ENCODE measurements around the gene CCDC83. TPM values are rescaled to one million over a fixed set of nuclear protein-coding genes. Genes with fewer than 3 reads are reported as not detected.
A peak's percentile ranks its signal among the peaks of the same experiment; 100 is the strongest.

CCDC83 gene
- polyA plus RNA-seq, 6 donors from 2014 or later = not detected

DNA sequence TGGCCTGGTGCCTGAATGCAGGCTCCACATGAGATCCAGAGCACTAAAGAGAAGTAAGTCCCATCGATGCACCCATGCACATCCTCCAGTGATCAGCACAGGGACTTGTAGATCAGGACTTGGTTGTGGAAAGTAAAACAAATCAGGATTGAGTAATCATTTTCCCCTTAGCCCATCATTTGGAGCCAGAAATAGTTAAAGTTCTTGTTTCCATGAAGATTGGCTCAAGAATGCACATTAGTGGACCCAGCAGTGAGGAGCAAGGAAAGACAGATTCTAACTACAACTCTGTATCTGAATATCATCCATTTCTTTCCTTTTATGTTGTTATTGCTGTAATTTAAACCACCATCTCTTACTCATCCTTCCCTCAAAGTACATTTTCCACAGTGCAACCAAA, 19.1 kb downstream of the CCDC83 start:
- no peaks in the 10 kb centered on the region for H3K9me3 Mint-ChIP-seq
- ATAC-seq (ENCODE audit: low read depth in 2 of 2) (no peak), DNase-seq (no peak)
- no peaks in the 10 kb centered on the region for H3K4me1 Mint-ChIP-seq
- H3K4me3 Mint-ChIP-seq = no peak overlapping the region
- H3K27me3 Mint-ChIP-seq = peaks cover 0 to 4% (median 0%) of the 10 kb centered on the region in 3 donors
- no peaks in the 10 kb centered on the region for H3K36me3 Mint-ChIP-seq
- H3K27ac Mint-ChIP-seq = no peak overlapping the region

DNA sequence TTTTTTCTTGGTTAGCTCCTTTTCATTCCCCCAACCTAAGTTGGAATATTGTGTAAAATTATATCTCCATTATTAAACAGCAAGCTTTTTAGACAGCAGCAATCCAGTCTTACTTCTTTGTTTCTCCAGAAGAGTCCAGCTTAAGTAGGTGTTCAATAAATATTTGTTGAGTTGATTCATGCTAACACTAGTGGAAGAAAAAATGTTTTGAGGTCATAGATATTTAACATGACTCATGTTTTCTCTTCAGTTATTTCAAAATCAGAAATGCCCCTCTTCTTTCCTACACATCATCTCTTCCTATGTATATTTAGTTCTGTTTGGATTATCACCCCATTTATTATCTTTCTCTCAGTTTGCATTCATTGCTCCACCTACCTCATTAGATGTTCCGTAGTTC, 20.3 kb downstream of the CCDC83 start:
- ATAC-seq (ENCODE audit: low read depth in 2 of 2) (no peak), DNase-seq (no peak)
- Mint-ChIP-seq H3K27ac (no peak overlapping the region), H3K9me3 (no peaks in the 10 kb centered on the region), H3K4me1 (no peaks in the 10 kb centered on the region), H3K36me3 (no peaks in the 10 kb centered on the region), H3K4me3 (no peak overlapping the region), H3K27me3 (peaks cover 0 to 4% (median 0%) of the 10 kb centered on the region in 3 donors)

DNA sequence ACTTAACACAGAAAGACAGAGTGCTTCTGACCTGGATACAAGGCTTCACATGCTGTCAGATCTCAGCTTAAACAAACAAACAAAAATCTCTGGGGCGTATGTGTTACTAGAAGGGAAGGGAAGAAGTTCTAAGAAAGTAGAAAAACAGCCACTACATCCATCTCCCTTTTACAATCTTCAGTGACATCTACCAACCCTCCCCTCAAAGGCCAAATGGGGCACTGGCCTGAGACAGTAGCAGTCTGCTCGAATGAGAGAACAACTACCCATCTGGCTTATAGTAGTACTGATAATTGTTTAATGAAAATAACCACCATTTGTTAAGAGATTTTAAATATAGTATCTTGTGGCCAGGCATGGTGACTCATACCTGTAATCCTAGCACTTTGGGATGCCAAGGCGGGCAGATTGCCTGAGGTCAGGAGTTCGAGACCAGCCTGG, 29.4 kb downstream of the CCDC83 start:
- Mint-ChIP-seq H3K4me3 (no peak overlapping the region), H3K27me3 (peaks cover 15 to 17% (median 15%) of the 10 kb centered on the region in 3 donors), H3K4me1 (no peaks in the 10 kb centered on the region), H3K9me3 (no peaks in the 10 kb centered on the region), H3K36me3 (no peaks in the 10 kb centered on the region), H3K27ac (peak overlapping the region in 1 of 6 donors; percentile 22)
- no peak for ATAC-seq (ENCODE audit: low read depth in 2 of 2)
- no peak for DNase-seq

DNA sequence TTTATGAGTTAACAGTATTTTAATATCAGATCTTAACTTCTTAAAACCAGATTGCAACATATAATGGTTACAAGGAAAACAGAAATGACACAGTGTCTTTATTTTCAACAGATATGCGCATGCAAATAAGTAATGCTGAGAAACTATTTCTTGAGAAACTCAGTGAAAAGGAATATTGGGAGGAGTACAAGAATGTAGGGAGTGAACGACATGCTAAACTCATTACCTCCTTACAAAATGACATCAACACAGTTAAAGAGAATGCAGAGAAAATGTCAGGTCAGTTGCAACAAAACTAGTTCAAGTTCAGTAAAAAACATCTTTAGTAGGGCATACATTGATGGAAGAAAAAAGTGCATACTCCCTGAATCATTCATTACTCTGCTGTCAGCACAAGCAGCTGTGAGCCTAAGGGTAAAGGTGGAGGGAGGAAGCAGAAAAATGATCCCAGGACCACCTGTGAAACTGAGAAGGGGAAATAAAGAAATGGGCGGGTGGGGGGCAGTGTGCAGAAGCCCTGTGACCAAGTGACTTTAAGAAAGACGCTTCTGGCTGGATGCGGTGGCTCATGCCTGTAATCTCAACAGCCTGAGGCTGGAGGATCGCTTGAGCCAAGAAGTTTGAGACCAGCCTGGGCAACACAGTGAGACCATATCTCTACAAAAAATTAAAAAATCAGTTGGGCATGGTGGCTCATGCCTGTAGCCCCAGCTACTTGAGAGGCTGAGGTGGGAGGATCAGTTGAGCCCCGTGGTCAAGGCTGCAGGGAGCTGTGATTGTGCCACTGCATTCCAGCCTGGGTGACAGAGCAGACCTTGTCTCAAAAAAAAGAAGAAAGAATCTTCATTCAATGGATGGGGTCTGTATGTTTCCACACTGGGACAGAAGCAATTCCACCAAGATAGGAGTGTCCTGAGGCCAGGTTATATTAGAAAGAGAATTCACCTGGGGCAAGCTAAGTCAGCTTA, 31.2 kb downstream of the CCDC83 start:
- H3K36me3 Mint-ChIP-seq = no peaks in the 10 kb centered on the region

DNA sequence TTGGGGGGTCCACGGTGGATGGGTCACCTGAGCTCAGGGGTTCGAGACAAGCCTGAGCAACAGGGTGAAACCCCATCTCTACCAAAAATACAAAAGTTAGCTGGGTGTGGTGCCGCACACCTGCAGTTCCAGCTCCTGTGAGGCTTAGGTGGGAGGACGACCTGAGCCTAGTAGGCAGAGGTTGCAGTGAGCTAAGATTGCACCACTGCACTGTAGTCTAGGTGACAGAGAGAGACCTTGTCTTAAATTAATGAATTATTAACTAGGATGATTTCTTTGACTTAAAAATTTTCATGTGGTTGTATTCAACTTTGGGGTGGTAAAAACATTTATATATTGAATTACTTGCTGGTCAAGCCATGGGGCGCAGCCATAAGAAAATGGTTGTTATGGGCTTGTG, 33.9 kb downstream of the CCDC83 start:
- Mint-ChIP-seq H3K4me3 (no peak overlapping the region), H3K9me3 (no peaks in the 10 kb centered on the region), H3K27me3 (peaks cover 0 to 7% (median 3%) of the 10 kb centered on the region in 3 donors), H3K36me3 (no peaks in the 10 kb centered on the region), H3K27ac (no peak overlapping the region), H3K4me1 (no peaks in the 10 kb centered on the region)
- ATAC-seq (ENCODE audit: low read depth in 2 of 2) = no peak
- DNase-seq = no peak

More for the DNA sequence above, 31.2 kb downstream of the CCDC83 start:
- no peaks in the 10 kb centered on the region for H3K9me3 Mint-ChIP-seq
- H3K4me1 Mint-ChIP-seq = no peaks in the 10 kb centered on the region
- peaks cover 15 to 16% (median 15%) of the 10 kb centered on the region in 3 donors for H3K27me3 Mint-ChIP-seq
- DNase-seq (no peak), ATAC-seq (ENCODE audit: low read depth in 2 of 2) (no peak)
- H3K4me3 Mint-ChIP-seq = no peak overlapping the region
- no peak overlapping the region for H3K27ac Mint-ChIP-seq

DNA sequence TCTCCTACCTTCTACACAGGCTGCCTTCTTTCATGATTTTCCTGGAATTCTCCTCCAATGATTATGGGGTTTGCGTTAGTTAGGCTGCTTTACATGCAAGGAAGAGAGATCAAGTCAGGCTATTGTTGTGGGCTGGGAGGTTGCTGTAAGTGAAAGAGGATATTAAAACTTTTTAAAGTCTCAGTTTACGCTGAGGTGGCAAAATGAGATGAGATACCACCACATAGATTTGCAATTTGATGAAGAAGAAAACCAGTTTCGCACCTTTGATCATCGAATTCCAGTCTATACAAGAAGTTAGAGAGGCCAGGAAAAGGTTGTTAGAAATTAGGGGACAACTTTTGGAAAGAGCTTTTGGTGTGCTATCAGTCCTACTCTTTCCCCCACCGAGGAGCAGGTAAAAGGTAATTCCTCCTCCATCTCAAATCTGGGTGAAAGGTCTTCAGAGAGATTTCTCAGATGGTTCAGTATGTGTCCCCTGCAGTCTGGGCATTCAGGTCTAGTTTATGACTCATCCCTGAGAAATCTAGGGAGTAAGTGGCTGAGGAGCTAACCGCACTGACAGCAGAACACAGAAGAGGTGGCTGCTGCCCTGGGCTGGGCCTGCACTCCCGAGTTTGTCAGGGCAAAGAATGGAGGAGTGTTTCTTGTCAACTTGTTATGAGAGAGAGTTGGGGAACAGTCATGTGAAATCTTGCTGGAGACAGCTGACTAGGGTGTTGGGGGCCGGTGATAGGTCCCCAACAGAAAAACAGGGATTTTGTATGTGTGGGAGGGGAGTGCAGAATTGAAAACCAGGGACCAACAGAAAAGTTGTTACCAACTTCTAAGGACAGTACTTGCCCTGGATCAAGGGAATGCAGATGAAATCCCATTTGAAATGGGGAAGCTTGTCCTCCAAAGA, 34.7 kb downstream of the CCDC83 start:
- H3K27ac Mint-ChIP-seq = no peak overlapping the region
- no peaks in the 10 kb centered on the region for H3K36me3 Mint-ChIP-seq
- no peaks in the 10 kb centered on the region for H3K9me3 Mint-ChIP-seq
- H3K27me3 Mint-ChIP-seq = peaks cover 0 to 7% (median 3%) of the 10 kb centered on the region in 3 donors
- DNase-seq (no peak), ATAC-seq (ENCODE audit: low read depth in 2 of 2) (no peak)
- no peaks in the 10 kb centered on the region for H3K4me1 Mint-ChIP-seq
- no peak overlapping the region for H3K4me3 Mint-ChIP-seq

DNA sequence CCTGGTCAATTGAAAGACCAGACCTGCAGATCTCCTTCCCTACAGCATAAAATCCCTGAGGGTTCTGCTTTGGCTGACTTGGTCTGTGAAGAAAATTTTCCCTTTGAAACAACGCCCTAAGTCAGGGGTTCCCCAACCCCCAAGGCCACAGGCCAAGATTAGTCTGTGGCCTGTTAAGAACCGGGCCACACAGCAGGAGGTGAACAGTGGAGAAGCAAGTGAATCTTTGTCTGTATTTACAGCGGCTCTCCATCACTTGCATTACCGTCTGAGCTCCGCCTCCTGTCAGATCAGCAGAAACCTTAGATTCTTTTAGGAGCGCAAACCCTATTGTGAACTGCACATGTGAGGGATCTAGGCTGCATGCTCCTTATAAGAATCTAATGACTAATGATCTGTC, 38.2 kb downstream of the CCDC83 start:
- Mint-ChIP-seq H3K4me3 (no peak overlapping the region), H3K9me3 (peaks cover 0 to 6% (median 3%) of the 10 kb centered on the region in 7 donors), H3K4me1 (no peaks in the 10 kb centered on the region), H3K27me3 (peaks cover 0 to 3% (median 0%) of the 10 kb centered on the region in 3 donors), H3K36me3 (no peaks in the 10 kb centered on the region), H3K27ac (peak overlapping the region in 1 of 6 donors; percentile 11)
- no peak for ATAC-seq (ENCODE audit: low read depth in 2 of 2)
- DNase-seq = no peak

DNA sequence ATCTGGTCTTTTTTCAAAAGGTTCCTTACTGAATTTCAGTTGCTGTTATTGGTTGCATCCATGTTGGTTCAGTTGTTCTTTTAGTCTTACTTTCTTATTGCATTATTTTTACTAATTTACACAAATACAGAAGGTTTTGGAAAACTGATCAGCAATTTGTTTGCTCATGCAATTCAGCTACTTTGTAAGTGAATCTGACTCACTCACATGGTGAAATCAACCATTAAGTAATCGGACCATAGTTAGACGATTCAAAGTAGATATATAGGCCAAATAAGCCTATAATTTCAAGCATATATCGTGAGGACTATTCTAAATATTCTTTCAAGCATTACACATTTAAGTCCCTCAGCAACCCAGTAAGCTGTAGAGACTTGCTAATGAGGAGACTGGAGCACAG, 41.7 kb downstream of the CCDC83 start:
- no peak overlapping the region for H3K4me3 Mint-ChIP-seq
- H3K27me3 Mint-ChIP-seq = peaks cover 0 to 3% (median 0%) of the 10 kb centered on the region in 3 donors
- H3K27ac Mint-ChIP-seq = no peak overlapping the region
- H3K9me3 Mint-ChIP-seq = peaks cover 0 to 6% (median 3%) of the 10 kb centered on the region in 7 donors
- DNase-seq (no peak), ATAC-seq (ENCODE audit: low read depth in 2 of 2) (no peak)
- no peaks in the 10 kb centered on the region for H3K36me3 Mint-ChIP-seq
- no peaks in the 10 kb centered on the region for H3K4me1 Mint-ChIP-seq

DNA sequence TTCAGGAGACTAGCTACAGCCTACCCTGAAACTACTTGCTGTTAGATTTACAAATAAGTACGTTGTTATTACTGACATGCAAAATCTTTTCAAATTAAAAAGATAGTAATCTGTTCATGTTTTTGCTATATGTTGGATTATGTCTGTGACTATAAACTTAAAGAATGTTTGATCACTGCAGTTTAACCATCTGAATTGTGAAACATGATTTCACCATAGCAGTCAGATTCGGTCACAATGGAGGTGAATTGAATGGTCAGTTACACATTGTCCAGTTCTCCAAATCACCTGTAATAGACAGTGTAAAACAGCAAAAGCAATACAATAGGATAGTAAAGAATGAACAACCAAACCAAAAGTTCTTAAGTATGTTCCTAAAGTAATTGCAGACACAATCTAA, 43.3 kb downstream of the CCDC83 start:
- no peak overlapping the region for H3K27ac Mint-ChIP-seq
- H3K36me3 Mint-ChIP-seq = no peaks in the 10 kb centered on the region
- peaks cover 0 to 6% (median 3%) of the 10 kb centered on the region in 7 donors for H3K9me3 Mint-ChIP-seq
- H3K27me3 Mint-ChIP-seq = peaks cover 0 to 3% (median 0%) of the 10 kb centered on the region in 3 donors
- no peak overlapping the region for H3K4me3 Mint-ChIP-seq
- DNase-seq (no peak), ATAC-seq (ENCODE audit: low read depth in 2 of 2) (no peak)
- no peaks in the 10 kb centered on the region for H3K4me1 Mint-ChIP-seq

DNA sequence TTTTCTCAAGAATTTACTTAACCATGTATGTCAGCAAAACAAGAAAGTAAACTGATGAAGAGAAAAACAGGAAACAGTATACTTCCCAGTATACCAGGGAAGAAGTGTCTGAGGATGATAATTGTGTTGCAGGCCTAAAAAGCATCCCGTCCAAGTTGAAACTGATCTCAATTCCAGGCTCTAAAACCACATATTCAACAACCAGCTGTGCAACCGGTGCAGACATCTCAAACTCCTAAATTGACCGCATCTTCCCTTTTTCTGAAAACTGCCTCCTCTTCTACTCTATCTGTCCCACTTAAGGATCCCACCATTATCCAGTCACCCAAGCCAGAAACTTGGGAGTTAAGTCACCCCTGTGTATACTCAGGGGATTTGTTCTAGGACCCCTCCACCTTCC, 47.2 kb downstream of the CCDC83 start:
- H3K36me3 Mint-ChIP-seq = no peaks in the 10 kb centered on the region
- ATAC-seq (ENCODE audit: low read depth in 2 of 2) (no peak), DNase-seq (no peak)
- H3K27me3 Mint-ChIP-seq = no peaks in the 10 kb centered on the region
- no peaks in the 10 kb centered on the region for H3K4me1 Mint-ChIP-seq
- no peak overlapping the region for H3K4me3 Mint-ChIP-seq
- H3K27ac Mint-ChIP-seq = no peak overlapping the region
- no peaks in the 10 kb centered on the region for H3K9me3 Mint-ChIP-seq

DNA sequence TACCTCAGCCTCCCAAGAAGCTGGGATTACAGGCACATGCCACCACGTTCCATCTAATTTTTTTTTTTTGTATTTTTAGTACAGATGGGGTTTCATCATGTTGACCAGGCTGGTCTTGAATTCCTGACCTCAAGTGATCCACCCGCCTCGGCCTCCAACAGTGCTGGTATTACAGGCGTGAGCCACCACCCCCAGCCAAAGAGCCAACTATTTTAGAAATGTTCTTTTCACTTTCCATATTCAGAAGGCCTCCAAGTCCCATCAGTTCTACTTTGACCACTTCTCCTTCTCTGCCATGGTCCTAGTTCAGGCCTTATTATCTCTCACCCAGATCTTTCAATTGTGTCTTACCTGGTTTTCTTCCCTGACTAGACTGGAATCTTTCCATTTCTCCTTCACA, 48.2 kb downstream of the CCDC83 start:
- Mint-ChIP-seq H3K27ac (no peak overlapping the region), H3K27me3 (no peaks in the 10 kb centered on the region), H3K4me3 (no peak overlapping the region), H3K4me1 (no peaks in the 10 kb centered on the region), H3K9me3 (no peaks in the 10 kb centered on the region), H3K36me3 (no peaks in the 10 kb centered on the region)
- ATAC-seq (ENCODE audit: low read depth in 2 of 2) = no peak
- no peak for DNase-seq

DNA sequence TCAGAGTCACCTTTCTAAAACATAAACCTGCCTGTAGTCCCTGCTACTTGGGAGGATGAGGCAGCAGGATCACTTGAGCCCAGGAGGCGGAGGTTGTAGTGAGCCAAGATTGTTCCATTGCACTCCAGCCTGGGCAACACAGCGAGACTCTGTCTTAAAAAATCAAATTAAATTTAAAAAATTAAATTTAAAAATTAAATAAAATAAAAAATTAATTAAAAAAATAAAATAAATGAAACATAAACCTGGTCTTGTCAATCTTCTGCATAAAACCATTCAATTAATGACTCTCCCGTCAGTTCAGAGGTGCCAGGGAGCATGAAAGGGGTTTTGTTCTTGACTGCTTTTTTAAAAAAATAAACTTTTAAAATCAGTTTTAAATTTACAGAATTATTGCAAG, 48.6 kb downstream of the CCDC83 start:
- Mint-ChIP-seq H3K4me1 (no peaks in the 10 kb centered on the region), H3K4me3 (no peak overlapping the region), H3K36me3 (no peaks in the 10 kb centered on the region), H3K27ac (no peak overlapping the region), H3K27me3 (no peaks in the 10 kb centered on the region), H3K9me3 (no peaks in the 10 kb centered on the region)
- ATAC-seq (ENCODE audit: low read depth in 2 of 2) = no peak
- DNase-seq = no peak

DNA sequence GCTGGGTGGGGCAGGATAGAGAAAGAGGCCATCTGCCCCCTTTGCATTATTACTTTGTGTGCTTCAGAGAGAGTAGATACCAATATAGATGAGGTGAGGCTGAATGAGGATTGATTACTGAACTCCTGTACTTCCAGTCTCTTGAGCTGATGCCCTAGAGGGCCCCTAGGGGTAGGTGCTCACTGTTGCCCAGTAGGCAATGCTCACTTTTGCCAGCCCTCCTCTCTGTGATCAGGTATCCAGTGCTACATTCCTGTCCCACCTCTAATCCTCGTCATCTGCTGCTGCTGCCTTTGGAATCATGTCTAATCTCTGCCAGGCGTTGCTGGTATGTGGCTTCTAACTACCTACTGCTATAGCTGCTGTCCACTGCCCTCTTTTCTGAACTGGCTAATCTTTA, 57.2 kb downstream of the CCDC83 start:
- Mint-ChIP-seq H3K9me3 (peaks cover 0 to 12% (median 6%) of the 10 kb centered on the region in 7 donors), H3K4me1 (no peaks in the 10 kb centered on the region), H3K4me3 (no peak overlapping the region), H3K36me3 (no peaks in the 10 kb centered on the region), H3K27ac (no peak overlapping the region), H3K27me3 (no peaks in the 10 kb centered on the region)
- DNase-seq = no peak
- ATAC-seq (ENCODE audit: low read depth in 2 of 2) = no peak
